HG03045 (cell line): ENCODE results near the gene SP140L.
"Not testable (repeated sequence)": the region's sequence is repeated elsewhere in the genome, so short reads cannot be mapped to it uniquely, and the experiment has no call there.

ENCODE experiments used
- ATAC-seq: cut with Tn5 transposase; IDR thresholded peaks from one replicate; pipeline ENCODE4 v1.9.1; 2021; ENCODE audit warnings: mild to moderate bottlenecking, moderate library complexity; ENCODE audit not compliant: unreplicated experiment

The SP140L gene

DNA sequence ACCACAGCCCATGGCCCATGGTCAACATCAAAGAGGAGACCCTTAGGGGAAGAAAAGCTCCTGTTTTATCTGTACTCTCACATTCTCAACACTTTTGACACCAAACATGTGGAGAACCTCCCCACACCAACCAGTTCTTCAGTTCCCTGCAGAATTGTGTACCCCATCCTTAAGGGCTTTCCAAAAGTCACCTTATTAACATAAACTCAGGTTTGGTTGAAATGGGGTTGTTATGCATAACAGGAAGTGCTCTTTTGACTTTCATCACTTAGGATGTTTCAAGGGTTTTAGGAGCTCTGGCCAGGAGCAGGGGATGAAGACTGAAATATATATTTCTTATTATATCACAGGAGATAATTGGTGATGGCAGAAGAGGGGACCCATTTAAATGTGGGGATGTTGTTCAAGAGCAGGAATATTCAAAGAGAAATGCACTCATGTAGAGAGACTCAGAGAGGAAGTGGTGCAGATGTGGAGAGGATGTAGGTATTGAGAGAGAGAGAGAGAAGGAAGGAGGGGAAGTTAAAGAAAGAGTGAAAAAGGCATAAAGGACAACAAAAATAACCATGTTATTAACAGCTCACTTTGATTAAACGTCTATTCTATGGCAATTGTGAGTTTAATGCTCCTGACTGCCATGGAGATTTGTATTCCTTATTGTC lies 35.2 kb downstream of the SP140L start:
- ATAC-seq, result no peak

DNA sequence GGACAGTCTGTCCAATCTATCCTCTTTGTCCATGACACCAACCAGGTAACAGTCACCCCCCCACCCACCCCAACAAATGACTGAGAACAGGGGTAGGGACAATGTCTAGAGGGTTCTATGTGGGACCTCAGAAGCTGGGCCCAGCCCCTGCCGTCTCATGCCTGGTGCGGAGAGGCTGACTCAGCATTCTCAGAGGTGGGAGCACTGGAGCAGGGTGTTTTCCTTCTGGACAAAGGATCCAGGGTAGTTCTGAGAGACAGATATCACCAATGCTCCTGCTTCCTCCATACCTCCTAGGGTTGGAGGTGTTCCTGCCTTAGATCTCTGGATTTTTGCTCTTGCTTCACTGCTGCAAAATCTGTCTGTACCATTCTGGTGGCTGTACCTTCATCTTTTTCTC lies 55.1 kb downstream of the SP140L start:
- no peak for ATAC-seq

DNA sequence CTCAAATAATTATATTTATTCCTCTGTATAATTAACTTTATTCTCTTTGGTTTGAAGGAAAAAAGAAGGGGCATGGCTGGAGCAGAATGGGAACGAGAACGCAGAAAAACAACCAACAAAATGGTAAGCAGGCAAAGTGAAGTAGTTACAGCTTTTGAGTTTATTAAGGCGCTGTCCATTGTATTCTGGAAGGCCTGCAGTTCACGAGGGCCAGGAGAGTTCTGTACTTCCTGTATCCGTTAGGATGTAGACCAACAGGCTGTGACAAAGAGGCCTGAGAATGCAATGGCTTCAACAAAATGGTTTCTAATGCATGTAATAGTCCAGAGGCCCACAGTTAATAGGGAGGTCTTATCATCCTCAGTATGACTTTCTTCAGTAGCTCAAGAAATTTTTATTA lies 56.5 kb downstream of the SP140L start:
- no peak for ATAC-seq

DNA sequence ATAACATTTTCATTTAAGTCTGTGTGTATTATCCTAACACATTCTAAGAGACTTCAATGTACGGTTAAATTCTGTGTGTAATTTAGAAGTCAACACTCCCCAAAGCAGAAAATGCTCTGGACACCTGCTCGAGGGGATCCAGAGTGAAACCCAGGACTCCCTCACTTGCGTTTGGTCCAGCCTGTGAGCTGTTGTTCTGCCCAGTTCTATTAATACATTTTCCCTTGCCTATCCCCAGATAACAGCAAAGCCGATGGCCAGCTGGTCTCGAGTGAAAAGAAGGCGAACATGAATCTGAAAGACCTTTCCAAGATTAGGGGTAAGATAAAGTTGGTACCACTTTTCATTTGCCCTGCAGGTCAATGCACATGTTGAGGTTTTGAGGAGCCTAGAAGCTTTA lies 58.0 kb downstream of the SP140L start:
- ATAC-seq, result no peak

DNA sequence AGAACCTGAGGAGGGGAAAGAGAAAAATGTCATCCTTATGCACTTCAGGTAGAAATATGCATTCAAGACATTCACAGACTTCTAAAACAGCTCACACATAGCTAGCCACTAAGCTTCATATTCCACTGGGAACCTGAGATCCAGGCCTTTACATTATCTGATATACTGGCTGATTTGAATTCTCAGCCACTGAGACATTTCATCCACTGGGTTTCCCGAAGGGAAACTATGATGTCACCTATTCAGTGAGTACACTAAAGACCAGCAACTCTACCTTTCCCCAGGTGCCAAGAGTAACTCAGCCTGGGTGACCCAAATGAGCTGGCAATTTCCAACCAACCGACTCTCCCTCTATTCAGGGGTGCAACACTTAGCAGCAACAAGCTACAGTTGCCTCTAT lies 67.3 kb downstream of the SP140L start:
- ATAC-seq, result no peak

DNA sequence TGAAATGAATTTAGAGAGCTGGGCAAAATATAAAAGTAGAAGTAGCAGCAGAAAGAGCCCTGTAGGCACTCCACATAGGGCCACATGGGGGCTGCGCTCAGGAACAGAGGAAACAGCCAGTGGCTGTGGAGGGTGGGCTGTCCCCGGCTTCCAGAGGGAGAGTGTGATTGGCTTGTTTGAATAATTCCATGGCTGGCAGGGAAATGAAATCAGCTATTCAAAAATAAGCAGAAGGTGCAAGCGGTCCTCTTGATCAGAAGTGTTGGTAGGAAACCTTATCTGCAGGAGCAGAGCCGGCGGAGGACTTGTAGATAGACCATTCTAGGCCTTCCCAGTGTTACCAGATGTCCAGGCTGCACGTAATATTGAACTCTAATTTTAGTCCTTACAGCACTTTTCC lies 71.7 kb downstream of the SP140L start:
- ATAC-seq, result not testable (repeated sequence)

DNA sequence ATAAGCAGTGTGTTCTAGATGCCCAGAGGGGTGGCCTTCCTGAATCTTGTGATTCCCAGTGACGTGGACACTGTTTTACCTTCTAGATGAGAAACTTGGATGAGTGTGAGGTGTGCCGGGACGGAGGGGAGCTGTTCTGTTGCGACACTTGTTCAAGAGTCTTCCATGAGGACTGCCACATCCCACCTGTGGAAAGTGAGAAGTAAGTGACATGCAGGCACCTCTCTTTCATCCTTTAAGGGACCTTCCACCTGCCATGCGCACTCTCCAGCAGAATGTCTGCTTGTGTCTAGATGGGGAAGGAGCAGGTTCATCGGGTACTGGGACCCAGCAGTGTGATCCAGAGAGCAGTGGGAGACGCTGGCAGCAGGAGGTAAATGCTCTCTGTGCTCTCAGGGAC lies 73.0 kb downstream of the SP140L start:
- no peak for ATAC-seq

DNA sequence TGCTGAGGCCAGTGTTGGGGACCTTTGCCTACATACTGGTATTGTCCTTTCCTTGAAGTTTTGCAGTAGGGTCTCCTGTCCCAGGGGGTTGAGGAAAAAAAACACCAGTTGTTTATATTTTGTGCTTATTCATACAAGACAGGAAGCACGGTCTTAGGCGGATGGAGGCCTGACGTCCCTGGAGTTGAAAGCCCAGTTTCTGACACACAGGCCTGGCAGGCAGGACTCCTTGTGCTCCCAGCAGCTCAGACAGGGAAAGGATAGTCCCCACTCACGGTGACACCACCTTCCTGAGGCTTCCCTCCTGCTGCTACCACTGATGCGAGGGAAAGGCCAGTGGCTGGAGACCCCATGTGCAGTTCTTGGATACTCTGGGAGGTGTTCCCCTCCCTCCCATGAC lies 73.5 kb downstream of the SP140L start:
- no peak for ATAC-seq

DNA sequence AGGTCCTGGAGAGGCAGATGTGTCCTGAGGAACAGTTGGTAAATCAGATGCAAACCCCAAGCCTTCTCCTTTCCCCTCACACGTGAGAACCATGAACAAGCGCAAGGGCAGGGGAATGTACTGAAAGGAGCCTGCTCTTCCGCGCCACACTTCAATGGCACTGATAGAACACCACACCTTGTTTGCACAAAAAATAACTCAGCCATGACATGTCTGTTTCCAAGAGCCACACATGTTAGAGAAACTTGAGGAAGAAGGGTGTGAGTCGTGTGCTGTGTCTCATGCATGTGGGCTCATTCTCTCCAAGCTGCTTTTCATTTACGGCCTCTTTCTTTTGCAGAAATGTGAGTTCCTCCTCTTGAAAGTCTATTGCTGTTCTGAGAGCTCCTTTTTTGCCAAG lies 74.0 kb downstream of the SP140L start:
- not testable (repeated sequence) for ATAC-seq

DNA sequence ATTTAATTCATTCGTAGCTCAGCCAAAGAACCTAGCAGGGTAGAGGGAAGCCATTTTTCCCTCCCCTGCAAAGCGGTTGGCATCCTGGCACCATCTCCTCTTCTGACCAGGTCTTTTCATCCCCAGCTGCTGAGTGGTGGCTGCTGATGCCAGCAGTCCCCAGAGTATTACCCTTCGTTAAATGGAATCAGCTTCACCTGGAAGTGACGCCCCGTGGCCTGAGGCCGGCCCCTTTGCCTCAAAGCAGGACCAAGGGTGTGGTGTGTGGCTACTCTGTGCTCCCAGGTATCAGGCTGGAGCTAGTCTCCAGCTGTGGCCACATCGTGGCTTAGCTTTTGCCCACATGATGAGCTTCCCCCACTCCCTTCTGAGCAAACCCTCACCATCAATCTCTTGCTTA lies 76.8 kb downstream of the SP140L start:
- ATAC-seq, result no peak

DNA sequence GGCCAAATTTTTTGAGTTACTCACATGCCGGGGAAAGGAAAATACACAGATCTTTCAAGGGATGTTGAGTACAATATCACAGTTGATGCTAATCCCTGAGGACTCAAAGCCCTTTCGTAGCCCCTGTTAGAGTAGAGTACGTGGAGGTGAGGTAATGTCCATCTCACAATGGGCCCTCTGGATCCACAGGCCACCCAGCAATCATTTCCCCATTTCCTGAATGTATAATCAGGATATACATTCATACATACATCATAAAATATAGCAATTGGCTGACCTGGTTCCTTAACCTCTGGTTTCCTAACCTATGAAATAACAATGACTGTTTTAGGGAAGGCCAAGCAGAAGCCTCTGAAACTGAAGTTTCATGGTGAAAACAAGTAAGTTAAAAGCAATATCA lies 78.8 kb downstream of the SP140L start:
- no peak for ATAC-seq

DNA sequence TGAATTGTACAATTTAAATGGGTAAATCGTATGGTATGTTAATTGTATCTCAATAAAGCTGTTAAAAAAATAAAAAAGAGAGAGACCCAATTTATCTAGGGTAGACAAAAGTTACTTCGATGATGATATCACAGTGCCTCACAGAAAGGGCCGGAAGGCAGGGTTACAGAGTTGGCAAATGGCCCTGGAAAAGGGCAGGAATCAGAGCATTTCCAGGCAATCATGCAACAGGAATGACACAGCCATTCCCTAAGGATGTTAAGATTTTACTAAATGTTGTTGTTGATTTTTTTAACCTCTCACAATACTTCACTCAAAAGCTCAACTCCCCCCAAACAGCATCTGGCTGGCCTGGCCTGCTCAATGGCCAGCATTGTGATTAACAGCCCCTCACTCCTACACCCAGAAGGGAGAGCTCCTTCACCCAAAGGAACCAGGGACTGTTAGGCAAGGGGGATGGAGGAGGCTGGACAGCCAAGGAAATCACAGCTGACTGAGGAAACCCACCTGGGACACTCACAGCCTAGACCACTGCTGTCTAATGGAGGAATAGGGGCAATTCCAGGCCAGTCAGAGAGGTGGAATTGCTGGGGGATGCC lies 81.3 kb downstream of the SP140L start:
- ATAC-seq, result no peak

DNA sequence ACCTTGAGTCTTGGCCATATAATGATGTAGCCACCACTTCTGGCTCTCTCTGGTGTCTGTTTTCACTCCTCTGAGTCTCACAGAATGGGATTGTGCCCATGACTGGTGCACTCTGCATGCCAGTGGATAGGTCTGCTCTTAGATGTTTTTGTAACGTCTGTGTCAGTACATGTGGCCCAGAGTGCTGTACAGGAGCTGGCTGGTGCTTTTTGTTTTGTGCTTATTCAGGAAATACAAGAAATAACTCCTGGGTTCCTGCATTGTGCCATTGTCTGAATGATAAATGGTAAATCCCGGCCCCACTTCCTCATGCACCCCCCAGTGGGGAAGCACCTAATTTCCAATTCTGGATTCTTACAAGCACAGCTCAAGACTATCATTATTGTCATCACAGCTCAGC lies 82.3 kb downstream of the SP140L start:
- ATAC-seq, result not testable (repeated sequence)

DNA sequence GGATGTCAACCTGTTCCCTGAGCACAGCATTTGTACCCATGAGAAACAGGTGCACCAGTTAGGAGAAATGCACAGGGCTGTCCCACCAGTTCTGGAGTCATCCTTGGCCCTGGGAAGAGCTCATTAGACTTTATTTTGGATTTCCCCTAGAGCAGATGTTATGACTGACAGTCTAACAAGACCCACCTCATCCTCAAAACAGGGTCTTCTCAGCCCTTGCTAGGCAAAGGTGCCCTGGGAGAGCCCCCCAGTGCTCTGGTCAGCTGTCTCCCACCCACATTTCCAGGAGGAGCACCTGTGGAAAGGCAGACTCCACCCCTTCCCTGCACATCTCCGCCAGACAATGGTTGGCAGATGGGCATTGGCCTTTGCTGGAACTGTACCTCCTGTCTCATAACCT lies 83.3 kb downstream of the SP140L start:
- no peak for ATAC-seq

DNA sequence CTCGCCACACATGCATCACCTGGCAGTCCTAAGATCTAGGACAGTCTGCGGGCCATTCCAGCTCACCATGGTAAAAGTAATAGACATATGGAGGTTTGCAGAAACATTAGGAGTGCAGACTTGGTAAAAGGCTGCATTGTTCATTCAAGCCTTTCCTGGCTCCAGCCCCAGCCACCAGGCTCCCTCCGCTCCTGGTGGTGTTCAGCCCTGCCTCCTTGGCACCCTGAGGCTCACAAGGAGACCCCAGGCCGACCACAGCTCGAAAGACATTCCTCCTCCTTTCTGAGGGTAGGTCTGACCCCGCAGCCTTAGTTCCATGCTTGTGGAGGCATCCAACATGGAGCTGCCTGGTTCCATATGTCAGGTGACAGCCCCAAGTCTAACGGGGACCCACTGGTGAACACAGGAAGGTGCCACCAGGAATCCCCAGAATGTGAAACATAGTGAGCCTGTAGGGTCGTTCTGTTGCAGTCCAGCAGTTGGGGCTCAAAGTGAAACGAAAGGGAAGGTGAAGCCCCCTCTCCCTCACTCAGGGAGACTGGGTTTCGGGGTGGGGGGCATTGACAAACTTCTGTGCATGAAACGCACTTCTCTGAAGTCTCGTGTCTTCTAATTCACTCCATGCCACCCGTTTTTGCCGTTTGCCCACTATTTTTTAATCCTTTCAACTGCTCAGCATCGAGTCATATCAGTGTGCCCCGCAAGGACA lies 84.0 kb downstream of the SP140L start:
- ATAC-seq, result no peak

DNA sequence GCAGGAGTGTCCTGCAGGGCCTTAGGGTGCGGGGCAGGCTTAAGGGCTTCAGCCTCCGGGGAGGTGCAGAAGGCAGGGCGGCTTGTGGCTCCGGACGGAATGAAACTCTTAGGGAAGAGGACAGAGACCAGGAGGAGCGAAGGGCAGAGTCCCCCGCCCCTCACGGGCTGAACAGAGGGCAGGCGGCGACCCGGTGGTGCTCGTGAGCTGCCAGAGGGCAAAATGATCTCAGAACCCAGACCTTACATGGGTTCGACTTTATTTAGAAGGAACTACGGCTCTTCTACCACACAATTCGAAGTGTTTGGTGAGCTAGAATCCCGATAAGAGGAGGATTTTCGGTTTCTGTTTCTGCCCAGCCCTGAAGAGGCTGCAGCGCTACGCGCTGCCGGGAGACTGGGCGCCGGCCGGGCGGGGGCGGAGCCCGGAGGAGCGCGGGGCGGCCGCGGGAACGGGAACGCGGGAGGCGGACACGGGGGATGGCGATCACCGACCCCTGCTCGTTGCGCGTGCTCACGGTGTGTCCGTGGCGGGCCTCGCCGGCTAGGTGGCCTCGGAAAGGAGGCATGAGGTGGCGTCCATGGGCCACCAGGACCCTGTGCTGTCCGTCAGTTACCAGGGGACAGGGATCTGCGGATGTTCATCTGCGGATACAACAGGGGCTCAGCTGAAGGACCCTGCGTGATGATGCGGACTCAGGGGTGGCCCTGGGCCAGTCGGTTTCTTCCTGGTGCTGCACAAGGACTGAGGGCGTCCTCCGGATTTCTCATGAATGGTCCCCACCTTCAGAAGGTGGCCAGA lies 84.8 kb downstream of the SP140L start:
- ATAC-seq, result peak; percentile 63

DNA sequence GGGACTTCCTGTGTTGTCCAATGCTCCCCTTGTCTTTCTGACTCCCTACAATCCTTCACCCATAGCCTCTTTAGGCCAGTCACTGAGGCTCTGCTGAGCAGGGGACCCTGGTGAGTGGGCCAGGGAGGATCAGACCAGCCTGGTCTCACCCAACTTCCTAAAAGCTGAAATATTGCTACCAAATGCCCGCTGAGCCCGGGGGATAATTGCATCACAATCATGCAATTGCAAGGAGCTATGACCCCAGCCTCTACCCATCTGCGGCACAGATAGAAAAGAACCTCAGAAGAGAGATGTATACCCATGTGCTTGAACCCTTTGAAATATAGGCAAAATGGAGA lies 85.3 kb downstream of the SP140L start:
- no peak for ATAC-seq

DNA sequence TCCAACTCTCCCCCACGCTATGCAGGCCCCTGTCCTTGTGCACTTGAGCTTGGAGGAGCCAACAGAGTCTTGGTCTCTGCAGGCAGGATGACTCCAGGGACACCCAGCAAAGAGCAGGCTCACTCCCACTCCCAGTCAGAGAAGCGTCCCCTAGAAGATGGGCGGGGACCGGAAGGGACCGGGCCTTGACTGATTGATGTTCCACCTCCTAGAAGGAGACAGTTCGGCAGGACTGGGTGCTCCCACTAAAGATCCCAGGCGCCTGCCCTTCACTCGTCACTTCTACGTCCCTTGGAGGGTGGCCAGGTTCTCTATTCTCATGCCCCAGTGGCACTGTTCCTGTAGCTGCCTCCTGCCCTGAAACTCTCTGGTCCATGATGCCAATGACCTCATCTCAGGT lies 85.9 kb downstream of the SP140L start:
- ATAC-seq, result no peak

DNA sequence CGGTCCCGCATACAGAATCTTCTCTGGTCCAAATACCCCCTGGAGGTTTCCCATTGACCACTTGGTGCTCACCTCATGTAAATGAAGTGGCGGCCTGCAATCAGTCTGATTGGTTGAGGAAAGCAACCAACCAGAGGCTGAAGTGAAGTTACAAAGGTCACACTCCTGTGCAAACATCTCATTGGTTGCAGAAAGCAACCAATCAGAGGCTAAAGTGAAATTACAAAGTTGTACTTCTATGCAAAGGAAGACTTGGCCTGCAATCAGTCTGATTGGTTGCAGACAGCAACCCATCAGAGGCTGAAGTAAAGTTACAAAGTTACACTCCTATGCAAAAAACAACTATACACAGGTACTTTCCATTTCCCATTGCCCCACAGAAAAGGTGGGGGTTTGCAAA lies 86.5 kb downstream of the SP140L start:
- ATAC-seq, result no peak

DNA sequence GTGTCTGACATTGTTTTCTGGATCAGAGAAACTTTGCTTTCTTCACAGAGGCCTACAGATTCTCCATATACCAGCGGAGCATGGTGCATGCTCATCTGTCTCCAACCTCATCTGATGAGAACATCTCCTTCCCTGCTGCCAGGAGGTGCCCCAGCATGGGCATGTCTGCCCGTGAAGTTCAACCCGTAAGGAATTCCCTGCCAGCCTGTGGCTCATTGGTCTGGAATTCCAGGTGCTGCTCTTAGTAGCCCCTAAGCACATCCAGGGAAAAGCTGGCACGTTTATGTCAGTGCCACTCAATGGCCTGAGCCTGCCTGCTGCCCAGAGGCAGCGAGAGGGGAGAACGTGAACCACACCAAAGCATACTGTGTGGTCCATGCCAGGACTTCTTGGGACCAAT lies 87.3 kb downstream of the SP140L start:
- ATAC-seq, result no peak

DNA sequence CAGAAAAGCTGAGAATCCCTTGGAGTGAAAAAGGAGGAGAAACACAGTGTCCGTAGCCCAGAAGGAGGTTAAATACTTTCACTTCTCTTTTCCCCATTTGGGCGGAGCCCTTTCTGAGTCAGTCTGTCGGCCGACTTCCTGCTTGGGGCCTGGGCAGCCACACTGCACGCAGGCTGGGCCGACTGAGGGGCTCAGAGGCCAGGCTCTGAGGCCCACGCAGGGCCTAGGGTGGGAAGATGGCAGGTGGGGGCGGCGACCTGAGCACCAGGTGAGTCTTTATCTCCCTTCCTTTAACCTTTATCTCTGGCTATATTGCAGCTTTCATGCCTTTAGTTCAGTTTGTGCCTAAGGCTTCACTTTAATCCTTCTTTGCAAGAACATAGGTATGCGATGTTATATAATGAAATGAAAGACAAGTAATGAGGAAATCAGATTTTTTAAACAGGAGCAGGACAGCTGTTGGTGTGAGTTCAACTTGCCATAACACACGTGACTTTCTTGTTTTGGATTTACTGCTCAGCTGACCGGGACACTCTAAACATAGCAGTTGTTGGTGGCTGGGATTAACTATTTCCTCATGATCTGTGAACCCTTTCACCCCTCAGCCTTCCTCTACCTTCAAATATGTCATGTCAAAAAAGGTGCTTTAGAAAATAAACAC lies 89.2 kb downstream of the SP140L start, which contains the start of gene SP100:
SP100 (plus strand) TSS at position 141 of the 661 bp plus-strand sequence; CDS start at position 237, 96 bp downstream.
- ATAC-seq, result peak; percentile 73
